GM10248 (cell line): Measurements from ENCODE around the gene HOOK1.

Source experiments
- CTCF ChIA-PET: fragments of 300-600 bp; sonication (Branson Sonifier 250); formaldehyde crosslinking; extraction: SDS; loops from one replicate; lab custom pipeline; 2021; ENCODE audit warnings: antibody characterized with exemption; lab: Yijun Ruan, JAX
- POLR2A ChIA-PET: fragments of 350-650 bp; sonication (Branson Sonifier 250); formaldehyde crosslinking; extraction: SDS; loops from one replicate; lab custom pipeline; 2020; ENCODE audit warnings: antibody characterized with exemption; lab: Yijun Ruan, JAX
- DNase-seq: peaks from one replicate; pipeline ENCODE4 v3.0.0; 2012; ENCODE audit errors: extremely low spot score
- CTCF ChIP-seq: IDR thresholded peaks from 2 replicates; pipeline ENCODE4 v1.5.1; 2012; ENCODE audit warnings: mild to moderate bottlenecking, low read depth; ENCODE audit errors: extremely low read depth, missing control alignments, control extremely low read depth

Gene HOOK1

GRCh38 chr1:59769736-59770095 is 45.0 kb upstream of the HOOK1 start:
- no peak for DNase-seq
- POLR2A ChIA-PET: no interaction called here
- CTCF ChIA-PET: interaction anchor here (0.9 to 4.6 kb wide), 3 partner anchors 10 to 1029 kb away, joined by 3 to 22 read pairs (median 3); no protein-coding TSS in a partner anchor
- TF ChIP-seq CTCF: no peak

GRCh38 chr1:59771361-59771760 is 43.4 kb upstream of the HOOK1 start:
- no peak for TF ChIP-seq CTCF
- POLR2A ChIA-PET: no interaction called here
- CTCF ChIA-PET: interaction anchor here (4.6 kb wide), 1 partner anchor 12 kb away, joined by 22 read pairs; no protein-coding TSS in a partner anchor
- DNase-seq: no peak

GRCh38 chr1:59775480-59775879 is 39.3 kb upstream of the HOOK1 start:
- DNase-seq: no peak
- POLR2A ChIA-PET: no interaction called here
- CTCF ChIA-PET: no interaction called here
- TF ChIP-seq CTCF: no peak

- no peak for DNase-seq
- ChIA-PET CTCF (interaction anchor here (1.0 to 1.2 kb wide), 3 partner anchors 9 to 21 kb away, joined by 3 read pairs; no protein-coding TSS in a partner anchor), POLR2A (no interaction called here)
- TF ChIP-seq CTCF: no peak
Measured at GRCh38 chr1:59776960-59777852, 37.5 kb upstream of the HOOK1 start.

GRCh38 chr1:59779949-59780348 is 34.8 kb upstream of the HOOK1 start:
- no peak for TF ChIP-seq CTCF
- CTCF ChIA-PET: interaction anchor here (1.2 to 1.4 kb wide), 2 partner anchors 18 to 21 kb away, joined by 3 read pairs; no protein-coding TSS in a partner anchor
- DNase-seq: no peak
- POLR2A ChIA-PET: no interaction called here

- DNase-seq: no peak
- ChIA-PET CTCF (interaction anchor here (1.3 kb wide), 1 partner anchor 159 kb away, joined by 3 read pairs; no protein-coding TSS in a partner anchor), POLR2A (no interaction called here)
- no peak for TF ChIP-seq CTCF
Measured at GRCh38 chr1:59788825-59789224, 25.9 kb upstream of the HOOK1 start.
